ENCODE data around the gene TOMM70.

The TOMM70 gene

DNA sequence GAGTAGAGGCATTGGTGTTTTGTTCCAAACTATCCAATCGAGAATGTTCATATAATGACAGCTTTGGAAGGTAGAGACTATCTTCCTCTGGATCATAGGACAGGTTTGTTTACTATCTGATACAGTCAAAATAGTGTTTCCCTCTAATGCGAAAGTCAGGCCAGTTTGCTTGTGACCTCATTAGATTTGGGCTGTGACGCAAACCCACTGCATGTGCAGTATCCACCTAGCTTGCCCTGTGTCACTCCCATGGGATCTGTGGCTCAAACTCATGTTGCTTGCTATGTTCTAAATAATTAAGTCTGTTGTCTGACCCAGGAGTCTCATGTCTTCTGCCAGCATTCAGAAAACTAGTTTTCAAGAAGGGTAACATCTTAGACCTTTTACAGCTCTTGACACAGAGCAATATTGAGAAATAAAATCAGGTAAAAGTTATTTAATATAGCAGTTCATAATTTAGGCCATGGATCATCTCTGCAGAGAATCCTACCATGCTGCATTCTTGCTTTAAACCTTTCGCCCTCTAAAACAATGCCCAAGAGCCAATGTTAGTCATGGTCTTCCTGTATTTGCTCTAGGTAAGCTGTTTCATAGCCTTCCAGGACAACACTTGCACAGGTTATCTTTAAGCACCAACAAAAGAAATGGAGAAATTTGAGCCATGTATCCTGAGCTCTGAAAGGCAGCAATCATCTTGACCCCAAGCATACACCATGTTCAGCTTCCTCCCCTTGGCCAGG, 40.0 kb downstream of the TOMM70 start:
- H3K9me2 ChIP-seq (replicated peaks; ENCODE audit: insufficient read depth, low read length), result no peaks in the 10 kb centered on the region

DNA sequence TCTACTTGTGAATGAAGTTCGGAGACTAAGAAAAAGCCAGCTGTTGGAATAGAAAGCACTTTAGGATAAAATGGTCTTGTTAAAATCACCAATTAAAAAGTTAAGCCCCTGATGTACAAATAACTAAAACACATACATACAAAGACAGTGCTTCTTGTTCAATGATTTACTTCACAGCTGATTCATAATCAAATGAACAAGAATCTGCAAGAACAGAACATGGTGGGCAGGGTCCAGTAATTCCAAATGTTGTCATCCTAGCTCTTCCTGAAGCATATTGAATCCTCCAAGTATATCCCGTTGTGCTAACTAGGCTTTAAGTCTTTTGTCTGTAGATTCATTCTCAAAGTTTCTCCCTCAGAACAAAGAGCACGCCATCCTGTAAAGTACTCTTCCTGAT, 41.9 kb downstream of the TOMM70 start:
- Histone ChIP-seq H3K4me2 (ENCODE audit: low read depth, low read length) (no peak overlapping the region), H3K9me2 (replicated peaks; ENCODE audit: insufficient read depth, low read length) (no peaks in the 10 kb centered on the region), H2AFZ (ENCODE audit: low read length) (no peak overlapping the region), H3K9ac (ENCODE audit: low read length) (no peak overlapping the region), H3K9me3 (replicated peaks; ENCODE audit: insufficient read depth, low read length) (no peaks in the 10 kb centered on the region), H3K27me3 (replicated peaks; ENCODE audit: insufficient read depth, low read length) (no peaks in the 10 kb centered on the region), H3K4me1 (ENCODE audit: low read length) (no peaks in the 10 kb centered on the region), H3K27ac (ENCODE audit: low read length) (no peak overlapping the region), H3K4me3 (ENCODE audit: low read length) (no peak overlapping the region), H3K79me2 (ENCODE audit: low read length) (no peaks in the 10 kb centered on the region), H3F3A (ENCODE audit: insufficient read depth, low read length) (no peaks in the 10 kb centered on the region), H3K36me3 (replicated peaks; ENCODE audit: insufficient read depth, low read length) (peaks cover 3% of the 10 kb centered on the region; the same call in 1 of the 2 replicates), H4K20me1 (ENCODE audit: insufficient read depth, low read length) (no peaks in the 10 kb centered on the region)
- DNase-seq, result no peak
- TF ChIP-seq EZH2 (optimal IDR thresholded peaks at IDR 0.05; ENCODE audit: low read depth, low read length) (no peak), EZH2phosphoT487 (IDR thresholded peaks at IDR 0.05; ENCODE audit: low read length) (no peak), CTCF (IDR thresholded peaks at IDR 0.05; ENCODE audit: low read length) (no peak)

More for the DNA sequence above, 40.0 kb downstream of the TOMM70 start:
- Histone ChIP-seq H3K36me3 (replicated peaks; ENCODE audit: insufficient read depth, low read length) (peaks cover 5% of the 10 kb centered on the region; the same call in 1 of the 2 replicates), H4K20me1 (ENCODE audit: insufficient read depth, low read length) (no peaks in the 10 kb centered on the region), H3K9me3 (replicated peaks; ENCODE audit: insufficient read depth, low read length) (no peaks in the 10 kb centered on the region), H3K4me2 (ENCODE audit: low read depth, low read length) (no peak overlapping the region), H3K27ac (ENCODE audit: low read length) (no peak overlapping the region), H3K9ac (ENCODE audit: low read length) (no peak overlapping the region), H3K4me3 (ENCODE audit: low read length) (no peak overlapping the region), H2AFZ (ENCODE audit: low read length) (no peak overlapping the region), H3F3A (ENCODE audit: insufficient read depth, low read length) (no peaks in the 10 kb centered on the region), H3K27me3 (replicated peaks; ENCODE audit: insufficient read depth, low read length) (no peaks in the 10 kb centered on the region), H3K4me1 (ENCODE audit: low read length) (no peaks in the 10 kb centered on the region), H3K79me2 (ENCODE audit: low read length) (no peaks in the 10 kb centered on the region)
- TF ChIP-seq CTCF (IDR thresholded peaks at IDR 0.05; ENCODE audit: low read length) (no peak), EZH2 (optimal IDR thresholded peaks at IDR 0.05; ENCODE audit: low read depth, low read length) (no peak), EZH2phosphoT487 (IDR thresholded peaks at IDR 0.05; ENCODE audit: low read length) (no peak)
- DNase-seq, result no peak

DNA sequence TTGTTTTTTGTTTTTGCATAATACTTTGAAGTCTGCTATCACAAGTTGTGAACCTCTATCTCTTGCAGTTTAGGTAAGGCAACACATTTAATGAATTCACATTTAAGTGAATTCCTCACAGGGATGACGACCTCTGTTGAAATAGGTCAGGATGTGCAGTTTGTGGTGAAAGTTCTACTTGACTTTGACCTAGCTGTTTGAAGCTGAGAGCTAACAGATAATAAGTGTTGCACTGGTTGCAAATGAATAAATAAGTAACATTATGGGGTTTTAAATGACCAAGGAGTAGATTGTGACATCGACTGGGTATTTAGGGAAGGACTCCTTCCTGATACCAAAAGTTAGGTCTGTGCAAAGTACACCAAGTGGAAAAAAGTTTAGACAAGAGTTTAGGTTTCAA, 42.5 kb downstream of the TOMM70 start:
- Histone ChIP-seq H3K79me2 (ENCODE audit: low read length) (no peaks in the 10 kb centered on the region), H3K36me3 (replicated peaks; ENCODE audit: insufficient read depth, low read length) (no peaks in the 10 kb centered on the region; the same call in 1 of the 2 replicates), H3K9me2 (replicated peaks; ENCODE audit: insufficient read depth, low read length) (no peaks in the 10 kb centered on the region), H3K4me3 (ENCODE audit: low read length) (no peak overlapping the region), H3K4me2 (ENCODE audit: low read depth, low read length) (no peak overlapping the region), H3K9me3 (replicated peaks; ENCODE audit: insufficient read depth, low read length) (no peaks in the 10 kb centered on the region), H4K20me1 (ENCODE audit: insufficient read depth, low read length) (no peaks in the 10 kb centered on the region), H3F3A (ENCODE audit: insufficient read depth, low read length) (no peaks in the 10 kb centered on the region), H3K27ac (ENCODE audit: low read length) (no peak overlapping the region), H2AFZ (ENCODE audit: low read length) (no peak overlapping the region), H3K27me3 (replicated peaks; ENCODE audit: insufficient read depth, low read length) (no peaks in the 10 kb centered on the region), H3K4me1 (ENCODE audit: low read length) (no peaks in the 10 kb centered on the region), H3K9ac (ENCODE audit: low read length) (no peak overlapping the region)
- TF ChIP-seq CTCF (IDR thresholded peaks at IDR 0.05; ENCODE audit: low read length), result no peak
- TF ChIP-seq EZH2 (optimal IDR thresholded peaks at IDR 0.05; ENCODE audit: low read depth, low read length), result no peak
- TF ChIP-seq EZH2phosphoT487 (IDR thresholded peaks at IDR 0.05; ENCODE audit: low read length), result no peak
- DNase-seq, result no peak
